HepG2 (cell line): ENCODE results near the gene AKAP9. TPM values are rescaled to one million over a fixed set of nuclear protein-coding genes. Genes with fewer than 3 reads are reported as not detected.

Experiments
- BCL6 ChIP-seq: IDR thresholded peaks from 2 replicates; pipeline ENCODE4 v1.6.1; 2016; ENCODE audit warnings: missing genetic modification reagents, missing compliant biosample characterization
- CREM ChIP-seq, 2 experiments: sonication (generic) in 1 of 2; formaldehyde crosslinking in 1 of 2; IDR thresholded peaks; 2 replicates each; pipeline versions ENCODE4 v1.4.0 to v1.6.1; 2016 to 2020; ENCODE audit warnings: antibody characterized with exemption in 1 of 2, mild to moderate bottlenecking in 1 of 2, missing genetic modification reagents in 1 of 2
- DR1 ChIP-seq: sonication (generic); formaldehyde crosslinking; IDR thresholded peaks from 2 replicates; pipeline ENCODE4 v1.8.0; 2021; ENCODE audit warnings: mild to moderate bottlenecking, missing genetic modification reagents, inconsistent platforms
- GABPB1 ChIP-seq: IDR thresholded peaks from 2 replicates; pipeline ENCODE4 v1.6.1; 2016; ENCODE audit warnings: mild to moderate bottlenecking, missing genetic modification reagents, moderate library complexity, missing compliant biosample characterization
- JDP2 ChIP-seq: sonication (generic); formaldehyde crosslinking; IDR thresholded peaks from 2 replicates; pipeline ENCODE4 v1.8.1; 2022; ENCODE audit warnings: missing genetic modification reagents, borderline replicate concordance
- KLF11 ChIP-seq: IDR thresholded peaks from 2 replicates; pipeline ENCODE4 v1.6.1; 2016; ENCODE audit warnings: missing compliant biosample characterization
- NCOR1 ChIP-seq: fragments of 200-600 bp; sonication (generic); IDR thresholded peaks from 2 replicates; pipeline ENCODE4 v1.7.0; 2017; ENCODE audit warnings: antibody characterized with exemption, low read length, borderline replicate concordance
- PAF1 ChIP-seq: IDR thresholded peaks from 2 replicates; pipeline ENCODE4 v1.6.1; 2016; ENCODE audit warnings: missing genetic modification reagents, missing compliant biosample characterization
- PCBP2 ChIP-seq: fragments of 200-400 bp; formaldehyde crosslinking; optimal IDR thresholded peaks from 2 replicates; pipeline ENCODE3; 2018; ENCODE audit warnings: low read length, low read depth; ENCODE audit not compliant: poor library complexity, severe bottlenecking
- SMARCE1 ChIP-seq: fragments of 450-650 bp; IDR thresholded peaks from 2 replicates; pipeline ENCODE4 v1.6.1; 2017; ENCODE audit warnings: borderline replicate concordance
- ZMYM2 ChIP-seq: sonication (generic); formaldehyde crosslinking; IDR thresholded peaks from 2 replicates; pipeline ENCODE4 v1.8.0; 2022; ENCODE audit warnings: mild to moderate bottlenecking, missing genetic modification reagents
- ZNF121 ChIP-seq: sonication (generic); formaldehyde crosslinking; IDR thresholded peaks from 2 replicates; pipeline ENCODE4 v1.5.0; 2020; ENCODE audit warnings: mild to moderate bottlenecking, missing genetic modification reagents
- ZNF564 ChIP-seq: sonication (generic); formaldehyde crosslinking; IDR thresholded peaks from 2 replicates; pipeline ENCODE4 v1.8.1; 2023; ENCODE audit warnings: mild to moderate bottlenecking, missing genetic modification reagents
- ZNF605 ChIP-seq: sonication (generic); formaldehyde crosslinking; IDR thresholded peaks from 2 replicates; pipeline ENCODE4 v1.8.0; 2022; ENCODE audit warnings: mild to moderate bottlenecking, missing genetic modification reagents
- ZNF660 ChIP-seq: sonication (generic); formaldehyde crosslinking; IDR thresholded peaks from 2 replicates; pipeline ENCODE4 v1.5.1; 2020; ENCODE audit warnings: mild to moderate bottlenecking, low read depth, missing genetic modification reagents, borderline replicate concordance
- ZNF7 ChIP-seq: IDR thresholded peaks from 2 replicates; pipeline ENCODE4 v1.6.1; 2016; ENCODE audit warnings: missing biosample characterization, missing genetic modification reagents
- polyA plus RNA-seq, 8 experiments: library from polyadenylated mRNA; depleted of rRNA in 3 of 8; stranded (reverse) in 7 of 8; unstranded in 1 of 8; fragments of >200 nt; fragmentation: Illumina TruSeq in 4 of 8; extraction: Trizol in 4 of 8; gene quantifications; 2 replicates each; pipeline versions ENCODE4 v1.2.1 to v1.2.3, GENCODE V29; 2011 to 2016; ENCODE audit warnings: low read depth in 4 of 8, missing spikeins in 1 of 8, mixed read lengths in 1 of 8; ENCODE audit not compliant: insufficient read depth in 1 of 8
- total RNA-seq, 5 experiments: library from RNA; depleted of rRNA; stranded (reverse); fragments of >200 nt; fragmentation: Illumina TruSeq; extraction: Trizol; gene quantifications; 2 replicates each; pipeline ENCODE4 v1.2.3, GENCODE V29; 2016; ENCODE audit warnings: low read depth in 1 of 5
- TF ChIP-seq, protein P1 (sequence below): sonication (generic); formaldehyde crosslinking; IDR thresholded peaks from 2 replicates; pipeline ENCODE4; 2020; ENCODE audit warnings: missing genetic modification reagents, mild to moderate bottlenecking, borderline replicate concordance
- TF ChIP-seq, protein P2 (sequence below): sonication (generic); formaldehyde crosslinking; IDR thresholded peaks from 2 replicates; pipeline ENCODE4 v1.4.0; 2020; ENCODE audit warnings: mild to moderate bottlenecking, missing genetic modification reagents, borderline replicate concordance
- TF ChIP-seq, protein P3 (sequence below): sonication (generic); formaldehyde crosslinking; IDR thresholded peaks from 2 replicates; pipeline ENCODE4 v1.4.0; 2020; ENCODE audit warnings: missing genetic modification reagents
- TF ChIP-seq, protein P4 (sequence below): sonication (generic); formaldehyde crosslinking; IDR thresholded peaks from 2 replicates; pipeline ENCODE4 v1.5.0; 2020; ENCODE audit warnings: missing genetic modification reagents
- TF ChIP-seq, protein P5 (sequence below): sonication (generic); formaldehyde crosslinking; IDR thresholded peaks from 2 replicates; pipeline ENCODE4 v1.4.0; 2020; ENCODE audit warnings: mild to moderate bottlenecking, missing genetic modification reagents

Gene AKAP9
- total and polyA plus RNA-seq, 2 of the 13 experiments (the other 11 are each of a cell fraction or from before 2014, with no cell fraction given): 27.6 to 33.1 TPM

GRCh38 chr7:92042056-92042737 is 101.5 kb downstream of the AKAP9 start (continued):
- TF ChIP-seq, protein P1, sequence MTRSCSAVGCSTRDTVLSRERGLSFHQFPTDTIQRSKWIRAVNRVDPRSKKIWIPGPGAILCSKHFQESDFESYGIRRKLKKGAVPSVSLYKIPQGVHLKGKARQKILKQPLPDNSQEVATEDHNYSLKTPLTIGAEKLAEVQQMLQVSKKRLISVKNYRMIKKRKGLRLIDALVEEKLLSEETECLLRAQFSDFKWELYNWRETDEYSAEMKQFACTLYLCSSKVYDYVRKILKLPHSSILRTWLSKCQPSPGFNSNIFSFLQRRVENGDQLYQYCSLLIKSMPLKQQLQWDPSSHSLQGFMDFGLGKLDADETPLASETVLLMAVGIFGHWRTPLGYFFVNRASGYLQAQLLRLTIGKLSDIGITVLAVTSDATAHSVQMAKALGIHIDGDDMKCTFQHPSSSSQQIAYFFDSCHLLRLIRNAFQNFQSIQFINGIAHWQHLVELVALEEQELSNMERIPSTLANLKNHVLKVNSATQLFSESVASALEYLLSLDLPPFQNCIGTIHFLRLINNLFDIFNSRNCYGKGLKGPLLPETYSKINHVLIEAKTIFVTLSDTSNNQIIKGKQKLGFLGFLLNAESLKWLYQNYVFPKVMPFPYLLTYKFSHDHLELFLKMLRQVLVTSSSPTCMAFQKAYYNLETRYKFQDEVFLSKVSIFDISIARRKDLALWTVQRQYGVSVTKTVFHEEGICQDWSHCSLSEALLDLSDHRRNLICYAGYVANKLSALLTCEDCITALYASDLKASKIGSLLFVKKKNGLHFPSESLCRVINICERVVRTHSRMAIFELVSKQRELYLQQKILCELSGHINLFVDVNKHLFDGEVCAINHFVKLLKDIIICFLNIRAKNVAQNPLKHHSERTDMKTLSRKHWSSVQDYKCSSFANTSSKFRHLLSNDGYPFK: no peak
- TF ChIP-seq SMARCE1 (no peak), GABPB1 (CRISPR knock-in tag) (no peak), ZNF7 (CRISPR knock-in tag) (no peak), PAF1 (CRISPR knock-in tag) (no peak), ZNF605 (CRISPR knock-in tag) (no peak), ZNF564 (CRISPR knock-in tag) (no peak), DR1 (CRISPR knock-in tag) (no peak), CREM (IDR thresholded peaks at IDR 0.05) (peak; percentile 41), CREM (CRISPR knock-in tag; IDR thresholded peaks at IDR 0.05) (no peak), BCL6 (peak; percentile 68), ZMYM2 (CRISPR knock-in tag) (no peak), ZNF660 (no peak), NCOR1 (peak; percentile 88; the same call in 1 of the 2 replicates), JDP2 (no peak), ZNF121 (CRISPR knock-in tag) (no peak), PCBP2 (no peak), KLF11 (CRISPR knock-in tag) (no peak)
- TF ChIP-seq, protein P2, sequence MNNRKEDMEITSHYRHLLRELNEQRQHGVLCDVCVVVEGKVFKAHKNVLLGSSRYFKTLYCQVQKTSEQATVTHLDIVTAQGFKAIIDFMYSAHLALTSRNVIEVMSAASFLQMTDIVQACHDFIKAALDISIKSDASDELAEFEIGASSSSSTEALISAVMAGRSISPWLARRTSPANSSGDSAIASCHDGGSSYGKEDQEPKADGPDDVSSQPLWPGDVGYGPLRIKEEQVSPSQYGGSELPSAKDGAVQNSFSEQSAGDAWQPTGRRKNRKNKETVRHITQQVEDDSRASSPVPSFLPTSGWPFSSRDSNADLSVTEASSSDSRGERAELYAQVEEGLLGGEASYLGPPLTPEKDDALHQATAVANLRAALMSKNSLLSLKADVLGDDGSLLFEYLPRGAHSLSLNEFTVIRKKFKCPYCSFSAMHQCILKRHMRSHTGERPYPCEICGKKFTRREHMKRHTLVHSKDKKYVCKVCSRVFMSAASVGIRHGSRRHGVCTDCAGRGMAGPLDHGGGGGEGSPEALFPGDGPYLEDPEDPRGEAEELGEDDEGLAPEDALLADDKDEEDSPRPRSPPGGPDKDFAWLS (CRISPR knock-in tag): no peak
- TF ChIP-seq, protein P3, sequence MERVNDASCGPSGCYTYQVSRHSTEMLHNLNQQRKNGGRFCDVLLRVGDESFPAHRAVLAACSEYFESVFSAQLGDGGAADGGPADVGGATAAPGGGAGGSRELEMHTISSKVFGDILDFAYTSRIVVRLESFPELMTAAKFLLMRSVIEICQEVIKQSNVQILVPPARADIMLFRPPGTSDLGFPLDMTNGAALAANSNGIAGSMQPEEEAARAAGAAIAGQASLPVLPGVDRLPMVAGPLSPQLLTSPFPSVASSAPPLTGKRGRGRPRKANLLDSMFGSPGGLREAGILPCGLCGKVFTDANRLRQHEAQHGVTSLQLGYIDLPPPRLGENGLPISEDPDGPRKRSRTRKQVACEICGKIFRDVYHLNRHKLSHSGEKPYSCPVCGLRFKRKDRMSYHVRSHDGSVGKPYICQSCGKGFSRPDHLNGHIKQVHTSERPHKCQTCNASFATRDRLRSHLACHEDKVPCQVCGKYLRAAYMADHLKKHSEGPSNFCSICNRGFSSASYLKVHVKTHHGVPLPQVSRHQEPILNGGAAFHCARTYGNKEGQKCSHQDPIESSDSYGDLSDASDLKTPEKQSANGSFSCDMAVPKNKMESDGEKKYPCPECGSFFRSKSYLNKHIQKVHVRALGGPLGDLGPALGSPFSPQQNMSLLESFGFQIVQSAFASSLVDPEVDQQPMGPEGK (CRISPR knock-in tag): no peak; the same call in 1 of the 2 replicates
- TF ChIP-seq, protein P4, sequence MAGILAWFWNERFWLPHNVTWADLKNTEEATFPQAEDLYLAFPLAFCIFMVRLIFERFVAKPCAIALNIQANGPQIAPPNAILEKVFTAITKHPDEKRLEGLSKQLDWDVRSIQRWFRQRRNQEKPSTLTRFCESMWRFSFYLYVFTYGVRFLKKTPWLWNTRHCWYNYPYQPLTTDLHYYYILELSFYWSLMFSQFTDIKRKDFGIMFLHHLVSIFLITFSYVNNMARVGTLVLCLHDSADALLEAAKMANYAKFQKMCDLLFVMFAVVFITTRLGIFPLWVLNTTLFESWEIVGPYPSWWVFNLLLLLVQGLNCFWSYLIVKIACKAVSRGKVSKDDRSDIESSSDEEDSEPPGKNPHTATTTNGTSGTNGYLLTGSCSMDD: no peak
- TF ChIP-seq, protein P5, sequence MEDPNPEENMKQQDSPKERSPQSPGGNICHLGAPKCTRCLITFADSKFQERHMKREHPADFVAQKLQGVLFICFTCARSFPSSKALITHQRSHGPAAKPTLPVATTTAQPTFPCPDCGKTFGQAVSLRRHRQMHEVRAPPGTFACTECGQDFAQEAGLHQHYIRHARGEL (CRISPR knock-in tag): no peak
